ENCODE data around the gene VPS26C. TPM values are rescaled to one million over a fixed set of nuclear protein-coding genes. Genes with fewer than 3 reads are reported as not detected.

VPS26C gene
- total and polyA plus RNA-seq, 2 of the 13 experiments (the other 11 are each of a cell fraction or from before 2014, with no cell fraction given): 30.3 to 39.7 TPM

- no peak for TF ChIP-seq HNF1A (IDR thresholded peaks at IDR 0.05; ENCODE audit: low read depth)
- peak; percentile 45; the same call in 1 of the 2 replicates for TF ChIP-seq HNF1A (CRISPR knock-in tag; IDR thresholded peaks at IDR 0.05; ENCODE audit: borderline replicate concordance)
- no peak for TF ChIP-seq FOXA1 (IDR thresholded peaks at IDR 0.05)
- 0 out of 2 replicates have a peak, but pooled peaks have one; percentile 9 for TF ChIP-seq FOXA1 (CRISPR knock-in tag; IDR thresholded peaks at IDR 0.05)
- peak; percentile 52; the same call in 1 of the 2 replicates for TF ChIP-seq FOXA3 (CRISPR knock-in tag; IDR thresholded peaks at IDR 0.05)
- TF ChIP-seq SAP130 (CRISPR knock-in tag; IDR thresholded peaks at IDR 0.05; ENCODE audit: low read depth): peak; percentile 95
- TF ChIP-seq SIN3A (IDR thresholded peaks at IDR 0.05; ENCODE audit: borderline replicate concordance, low read depth, low read length): peak; percentile 63; the same call in 1 of the 2 replicates
- TF ChIP-seq ZNF235 (CRISPR knock-in tag; IDR thresholded peaks at IDR 0.05; ENCODE audit: borderline replicate concordance): 0 out of 2 replicates have a peak, but pooled peaks have one; percentile 36
- TF ChIP-seq ATF6 (CRISPR knock-in tag; conservative IDR thresholded peaks at IDR 0.05): no peak
- no peak for TF ChIP-seq KLF15 (CRISPR knock-in tag; IDR thresholded peaks at IDR 0.05; ENCODE audit: borderline replicate concordance)
- TF ChIP-seq MXD1 (CRISPR knock-in tag; IDR thresholded peaks at IDR 0.05): peak; percentile 48; the same call in 1 of the 2 replicates
- TF ChIP-seq ZNF772 (CRISPR knock-in tag; IDR thresholded peaks at IDR 0.05): peak; percentile 34; the same call in 1 of the 2 replicates
- TF ChIP-seq ZNF318 (CRISPR knock-in tag; IDR thresholded peaks at IDR 0.05): 0 out of 2 replicates have a peak, but pooled peaks have one; percentile 39
- TF ChIP-seq TBX2 (CRISPR knock-in tag; IDR thresholded peaks at IDR 0.05; ENCODE audit: borderline replicate concordance): 0 out of 2 replicates have a peak, but pooled peaks have one; percentile 38
These were observed 59.6 kb downstream of the VPS26C start (continued) for GRCh38 chr21:37207441-37208009.

Data from HepG2 (cell line).